Lung (tissue), 12 donors: Measurements from ENCODE around the gene STRADA. TPM values are rescaled to one million over a fixed set of nuclear protein-coding genes. Genes with fewer than 3 reads are reported as not detected.

Source experiments
- ATAC-seq: fragments of 200-7000 bp; cut with Tn5 transposase; one replicate; pipeline ENCODE4 v1.9.1; 2020; ENCODE audit warnings: moderate number of reproducible peaks; ENCODE audit not compliant: insufficient read depth, low FRiP score
- DNase-seq, 3 donors: peaks; one replicate each; pipeline ENCODE4 v3.0.0-alpha.2; 2013 to 2017
- H3K27ac ChIP-seq, 2 donors: one replicate each; pipeline ENCODE4 v1.5.1; 2013; ENCODE audit warnings: mild to moderate bottlenecking in 2 of 2, moderate library complexity in 2 of 2, control low read depth in 1 of 2, inconsistent platforms in 1 of 2, low read depth in 1 of 2, low read length in 1 of 2
- H3K27me3 ChIP-seq, 3 donors: one replicate each; pipeline ENCODE4 v1.5.1; 2013; ENCODE audit warnings: low read length in 2 of 3; ENCODE audit not compliant: control insufficient read depth in 3 of 3, insufficient read depth in 3 of 3
- H3K36me3 ChIP-seq, 4 donors: one replicate each; pipeline ENCODE4 v1.5.1; 2013; ENCODE audit warnings: low read length in 4 of 4, mild to moderate bottlenecking in 1 of 4, moderate library complexity in 1 of 4; ENCODE audit not compliant: control insufficient read depth in 4 of 4, insufficient read depth in 4 of 4
- H3K4me1 ChIP-seq, 5 donors: one replicate each; pipeline ENCODE4 v1.5.1; 2013; ENCODE audit warnings: low read length in 5 of 5, mild to moderate bottlenecking in 2 of 5, moderate library complexity in 1 of 5; ENCODE audit not compliant: control insufficient read depth in 5 of 5, insufficient read depth in 5 of 5
- H3K4me3 ChIP-seq: one replicate; pipeline ENCODE4 v1.5.1; 2013; ENCODE audit warnings: mild to moderate bottlenecking, control low read depth, moderate library complexity
- H3K9ac ChIP-seq, 2 donors: one replicate each; pipeline ENCODE4 v1.5.1; 2013; ENCODE audit warnings: low read length in 2 of 2, control low read depth in 1 of 2; ENCODE audit not compliant: insufficient read depth in 1 of 2
- H3K9me3 ChIP-seq, 4 donors: one replicate each; pipeline ENCODE4 v1.5.1; 2013; ENCODE audit warnings: low read length in 3 of 4, mild to moderate bottlenecking in 1 of 4, moderate library complexity in 1 of 4; ENCODE audit not compliant: control insufficient read depth in 4 of 4, insufficient read depth in 3 of 4
- CTCF ChIP-seq: IDR thresholded peaks from 2 replicates; pipeline ENCODE4 v1.5.1; 2012; ENCODE audit warnings: mild to moderate bottlenecking; ENCODE audit errors: control extremely low read depth, extremely low read depth
- WGBS, 2 donors: extraction: QIAGEN DNeasy Blood & Tissue Kit; methylation state at CpG; one replicate each; pipeline ENCODE4 v1.1.7; 2013; 5-methylcytosine and 5-hydroxymethylcytosine counted together
- polyA plus RNA-seq, 2 donors: library from polyadenylated mRNA; stranded (reverse); fragments of 200-250 nt; gene quantifications; one replicate each; pipeline ENCODE4 v1.2.1, GENCODE V29; 2013
- total RNA-seq, 2 donors: library from RNA; depleted of rRNA in 1 of 2; stranded (reverse); fragments of >200 nt in 1 of 2; gene quantifications; one replicate each; pipeline ENCODE4 v1.2.1, GENCODE V29; 2014 to 2021
- donor health status: control.
- donor health status: control.
- donor health status: Bipolar disorder and iron deficiency.
- donor health status: healthy.
- donor health status: DM: yes; HTN: yes; CAD: no.

The STRADA gene
- total and polyA plus RNA-seq, 4 donors: 20.7 to 48.8 (median 28.4) TPM

- DNase-seq (no peak), ATAC-seq (no peak)
- no peaks in the 10 kb centered on the region for H3K9me3 ChIP-seq
- WGBS, 2 donors: 95 to 100% methylated on average over 1 of the region's 1 CpG
- peaks cover 9 to 24% (median 15%) of the 10 kb centered on the region in 4 donors for H3K36me3 ChIP-seq
- no peaks in the 10 kb centered on the region for H3K27me3 ChIP-seq
- peaks cover 0 to under 1% (median 0%) of the 10 kb centered on the region in 5 donors for H3K4me1 ChIP-seq
- H3K9ac ChIP-seq: no peak overlapping the region
- TF ChIP-seq CTCF: no peak
- no peak overlapping the region for H3K27ac ChIP-seq
- no peak overlapping the region for H3K4me3 ChIP-seq
These were observed 44.5 kb upstream of the STRADA start for GRCh38 chr17:63786117-63786516.

DNA sequence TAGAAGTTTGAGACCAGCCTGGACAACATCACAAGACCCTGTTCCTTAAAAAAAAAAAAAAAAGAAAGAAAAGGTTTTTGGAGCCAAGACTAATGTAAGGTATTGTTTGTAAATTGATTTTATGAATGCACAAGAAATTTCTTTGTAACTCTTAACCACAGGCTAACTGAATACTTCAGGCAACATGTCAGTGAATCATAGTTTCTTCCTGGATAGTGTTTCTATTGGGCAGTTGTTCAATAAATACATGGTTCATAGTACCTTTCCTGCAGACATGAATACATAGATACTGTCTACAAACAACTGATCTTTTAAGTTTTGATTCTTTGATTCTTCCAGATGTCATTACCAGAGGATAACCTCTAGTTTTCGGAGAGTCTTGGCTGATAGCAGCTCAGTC is 44.0 kb upstream of the STRADA start:
- Histone ChIP-seq H3K27me3 (no peaks in the 10 kb centered on the region), H3K4me3 (no peak overlapping the region), H3K36me3 (peaks cover 11 to 24% (median 14%) of the 10 kb centered on the region in 4 donors), H3K9me3 (no peaks in the 10 kb centered on the region), H3K9ac (no peak overlapping the region), H3K4me1 (peaks cover 0 to 1% (median 0%) of the 10 kb centered on the region in 5 donors), H3K27ac (no peak overlapping the region)
- no peak for DNase-seq
- WGBS, 2 donors: 100% methylated on average over 1 of the region's 1 CpG
- no peak for ATAC-seq
- TF ChIP-seq CTCF: no peak

GRCh38 chr17:63783522-63783921 is 41.9 kb upstream of the STRADA start:
- Histone ChIP-seq H3K4me3 (no peak overlapping the region), H3K9me3 (no peaks in the 10 kb centered on the region), H3K9ac (no peak overlapping the region), H3K27ac (no peak overlapping the region), H3K36me3 (peaks cover 8 to 26% (median 12%) of the 10 kb centered on the region in 4 donors), H3K27me3 (no peaks in the 10 kb centered on the region), H3K4me1 (peaks cover 0 to 3% (median 0%) of the 10 kb centered on the region in 5 donors)
- no peak for ATAC-seq
- DNase-seq: no peak
- WGBS, 2 donors: 86 to 91% methylated on average over 6 of the region's 6 CpGs
- no peak for TF ChIP-seq CTCF

DNA sequence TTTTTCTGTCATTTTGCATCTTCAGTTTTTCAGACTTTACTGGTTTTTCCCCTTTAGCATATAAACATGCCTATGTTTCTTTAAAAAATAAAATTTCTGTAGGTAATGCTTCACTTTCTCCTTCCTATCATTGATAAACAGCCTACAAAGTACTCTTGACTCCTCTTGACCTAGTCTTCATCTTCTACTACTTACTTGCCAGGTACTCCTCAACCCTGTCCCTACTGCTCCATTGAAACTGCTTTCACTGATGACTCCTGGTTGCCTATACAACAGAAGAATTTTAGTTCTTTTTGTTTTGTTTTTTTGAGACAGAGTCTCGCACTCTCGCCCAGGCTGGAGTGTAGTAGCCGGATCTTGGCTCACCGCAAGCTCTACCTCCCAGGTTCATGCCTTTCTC is 39.3 kb upstream of the STRADA start:
- Histone ChIP-seq H3K36me3 (peaks cover 1 to 24% (median 9%) of the 10 kb centered on the region in 4 donors), H3K4me1 (peaks cover 0 to 6% (median 5%) of the 10 kb centered on the region in 5 donors), H3K27ac (no peak overlapping the region)

More for the DNA sequence above, 39.3 kb upstream of the STRADA start:
- Histone ChIP-seq H3K9me3 (no peaks in the 10 kb centered on the region), H3K27me3 (no peaks in the 10 kb centered on the region), H3K4me3 (no peak overlapping the region), H3K9ac (no peak overlapping the region)
- 96 to 97% methylated on average over 4 of the region's 4 CpGs for WGBS, 2 donors
- no peak for DNase-seq
- no peak for ATAC-seq
- no peak for TF ChIP-seq CTCF
